SIG-M5 treated with dmso at 0.1 percent for 504 hours (cell line): ENCODE measurements around the gene RICTOR.
"Not testable (repeated sequence)": the region's sequence is repeated elsewhere in the genome, so short reads cannot be mapped to it uniquely, and the experiment has no call there.

Experiments used
- DNase-seq: peaks from one replicate; lab custom pipeline; 2025; ENCODE audit not compliant: unreplicated experiment; lab: John Stamatoyannopoulos, UW

The RICTOR gene

GRCh38 chr5:39014561-39014960 lies 59.6 kb downstream of the RICTOR start:
- DNase-seq = no peak

- DNase-seq = no peak
These were observed 60.3 kb downstream of the RICTOR start for GRCh38 chr5:39013938-39014337.

DNA sequence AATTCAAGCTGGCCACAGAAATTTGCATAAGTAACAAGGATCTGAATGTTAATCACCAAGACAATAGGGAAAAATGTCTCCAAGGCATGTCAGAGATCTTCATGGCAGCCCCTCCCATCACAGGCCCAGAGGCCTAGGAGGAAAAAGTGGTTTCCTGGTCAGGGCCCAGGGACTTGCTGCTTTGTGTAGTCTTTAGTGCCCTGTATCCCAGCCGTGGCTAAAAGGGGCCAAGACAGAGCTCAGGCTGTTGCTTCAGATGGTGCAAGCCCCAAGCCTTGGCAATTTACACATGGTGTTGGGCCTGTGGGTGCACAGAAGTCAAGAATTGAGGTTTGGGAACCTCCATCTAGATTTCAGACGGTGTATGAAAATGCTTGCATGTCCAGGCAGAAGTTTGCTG lies 63.2 kb downstream of the RICTOR start:
- DNase-seq = not testable (repeated sequence)

DNA sequence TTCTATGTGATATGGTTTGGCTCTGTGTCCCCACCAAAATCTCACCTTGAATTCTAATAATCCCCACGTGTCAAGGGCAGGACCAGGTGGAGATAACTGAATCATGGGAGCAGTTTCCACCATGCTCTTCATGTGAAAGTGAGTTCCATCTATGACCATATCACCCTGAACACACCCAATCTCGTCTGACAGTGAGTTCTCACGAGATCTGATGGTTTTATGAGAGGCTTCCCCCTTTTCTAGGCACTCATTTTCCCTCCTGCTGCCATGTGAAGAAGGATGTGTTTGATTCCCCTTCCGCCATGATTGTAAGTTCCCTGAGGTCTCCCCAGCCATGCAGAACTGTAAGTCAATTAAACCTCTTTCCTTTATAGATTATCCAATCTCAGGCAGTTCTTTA lies 64.2 kb downstream of the RICTOR start:
- no peak for DNase-seq

- no peak for DNase-seq
These were observed 64.9 kb downstream of the RICTOR start for GRCh38 chr5:39009280-39009679.

DNA sequence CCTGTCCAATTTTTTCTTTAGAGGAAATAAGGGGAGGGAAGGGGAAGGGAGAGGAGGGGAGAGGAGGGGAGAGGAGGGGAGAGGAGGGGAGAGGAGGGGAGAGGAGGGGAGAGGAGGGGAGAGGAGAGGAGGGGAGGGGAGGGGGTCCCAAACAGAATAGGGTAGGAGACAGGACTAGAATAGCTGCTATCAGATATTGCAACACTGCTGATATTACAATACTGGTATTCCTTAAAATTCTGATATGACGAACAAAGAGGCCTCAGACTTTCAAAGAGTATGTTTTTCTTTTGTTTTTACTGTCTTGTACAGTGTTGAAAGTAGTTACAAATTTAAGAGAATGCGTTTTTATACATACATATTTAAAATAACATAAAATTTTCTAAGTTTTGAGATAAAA lies 67.5 kb downstream of the RICTOR start:
- no peak for DNase-seq

- peak; percentile 10 for DNase-seq
These were observed 68.5 kb downstream of the RICTOR start for GRCh38 chr5:39005566-39006232.

DNA sequence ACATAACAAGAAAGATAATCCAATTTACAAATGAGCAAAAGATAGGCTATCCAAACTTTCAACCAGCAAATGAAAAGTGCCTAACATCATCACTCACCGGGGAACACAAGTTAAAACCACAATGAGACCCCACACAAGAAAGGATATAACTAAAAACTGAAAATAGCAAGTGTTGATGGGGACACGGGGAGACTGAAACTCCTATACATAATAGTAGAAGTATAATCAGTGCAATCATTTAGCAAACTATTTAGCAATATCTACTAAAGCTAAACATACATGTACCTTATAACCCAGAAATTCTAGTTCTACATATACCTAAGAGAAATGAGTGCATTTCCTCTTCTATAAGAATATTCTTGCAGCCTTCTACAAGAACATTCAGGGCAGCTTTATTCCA lies 72.5 kb downstream of the RICTOR start:
- no peak for DNase-seq

DNA sequence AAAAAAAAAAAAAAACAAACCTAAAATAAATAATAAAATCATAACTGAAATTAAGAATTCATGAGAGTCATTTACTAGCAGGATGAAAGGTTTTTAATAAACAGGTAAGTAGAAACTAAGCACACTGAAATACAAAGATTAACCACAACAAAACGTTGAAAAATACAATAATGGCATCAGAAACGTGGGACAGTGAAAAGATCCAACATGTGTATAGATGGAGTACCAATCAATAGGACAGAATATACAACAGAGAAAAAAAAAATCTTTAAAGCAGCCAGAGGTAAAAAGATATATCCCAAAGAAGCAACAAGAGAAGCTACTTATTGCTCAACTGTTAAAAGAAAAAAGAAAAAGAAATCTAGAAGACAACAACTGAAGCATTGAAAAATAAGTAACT lies 75.2 kb downstream of the RICTOR start:
- no peak for DNase-seq

GRCh38 chr5:38997591-38997990 lies 76.6 kb downstream of the RICTOR start:
- no peak for DNase-seq

DNA sequence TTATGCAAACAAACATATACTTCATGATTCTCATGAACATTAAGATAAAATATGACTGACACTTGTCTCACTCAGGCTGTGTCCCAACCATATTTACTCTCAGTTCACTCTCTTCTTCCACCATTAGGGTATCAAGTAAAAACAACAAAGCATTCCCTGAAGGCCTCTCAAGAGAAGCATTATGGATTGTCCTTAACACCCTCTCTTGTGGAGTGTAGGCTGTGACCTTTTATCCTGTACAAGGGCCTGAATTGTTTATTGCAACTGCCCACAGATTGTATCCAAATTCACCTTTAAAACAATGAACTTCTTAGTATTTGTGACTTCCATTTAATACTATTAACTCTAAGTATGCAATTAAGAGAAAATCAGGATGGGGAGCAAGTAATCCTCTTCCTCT lies 78.1 kb downstream of the RICTOR start:
- DNase-seq = no peak

DNA sequence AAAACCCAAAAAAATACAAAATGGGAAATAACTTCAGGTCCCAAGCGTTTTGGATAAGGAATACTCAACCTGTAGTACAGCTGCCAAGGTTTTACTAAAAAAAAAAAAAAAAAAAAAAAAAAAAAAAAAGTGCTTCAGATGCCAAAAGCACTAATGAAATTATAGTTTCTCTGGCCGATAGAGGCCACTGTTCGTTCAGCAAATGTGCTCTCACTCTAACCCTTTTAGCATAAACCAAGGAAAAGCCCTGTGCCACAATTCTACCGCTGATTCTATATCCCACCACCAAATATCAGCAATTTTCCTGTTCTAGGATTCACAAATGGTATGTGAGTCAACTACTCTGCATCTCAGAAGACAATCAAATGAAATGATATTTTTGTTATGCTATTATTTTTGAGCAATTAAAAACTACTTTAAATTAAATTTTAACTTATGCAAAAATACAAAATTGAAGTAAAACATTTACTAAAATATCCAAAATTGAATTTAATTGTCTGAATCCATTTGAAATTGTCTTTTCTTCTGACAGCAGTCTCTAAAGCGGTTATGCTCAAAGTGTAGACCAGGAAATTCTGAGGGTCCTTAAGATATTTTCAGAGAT lies 79.8 kb downstream of the RICTOR start:
- DNase-seq = peak; percentile 32

GRCh38 chr5:38989974-38990719 lies 84.1 kb downstream of the RICTOR start:
- not testable (repeated sequence) for DNase-seq

- DNase-seq = no peak
These were observed 88.2 kb downstream of the RICTOR start for GRCh38 chr5:38985909-38986452.

GRCh38 chr5:38979535-38979934 lies 94.7 kb downstream of the RICTOR start:
- DNase-seq = no peak

GRCh38 chr5:38978036-38978435 lies 96.2 kb downstream of the RICTOR start:
- DNase-seq = no peak

DNA sequence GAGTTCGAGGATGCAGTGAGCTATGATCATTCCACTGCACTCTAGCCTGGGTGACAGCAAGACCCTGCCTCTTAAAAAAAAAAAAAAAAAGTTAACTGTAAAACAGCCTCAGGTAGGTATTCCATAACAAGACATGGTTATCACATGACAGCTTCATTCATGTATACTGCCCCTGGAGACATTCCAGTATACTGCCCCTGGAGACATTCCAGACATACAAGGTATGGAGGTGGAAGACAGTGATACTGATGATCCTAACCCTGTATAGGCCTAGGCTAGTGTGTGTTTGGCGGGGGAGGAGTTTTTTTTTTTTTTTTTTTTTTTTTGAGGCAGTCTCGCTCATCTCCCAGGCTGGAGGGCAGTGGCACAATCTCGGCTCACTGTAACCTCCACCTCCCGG lies 105.5 kb downstream of the RICTOR start:
- no peak for DNase-seq

DNA sequence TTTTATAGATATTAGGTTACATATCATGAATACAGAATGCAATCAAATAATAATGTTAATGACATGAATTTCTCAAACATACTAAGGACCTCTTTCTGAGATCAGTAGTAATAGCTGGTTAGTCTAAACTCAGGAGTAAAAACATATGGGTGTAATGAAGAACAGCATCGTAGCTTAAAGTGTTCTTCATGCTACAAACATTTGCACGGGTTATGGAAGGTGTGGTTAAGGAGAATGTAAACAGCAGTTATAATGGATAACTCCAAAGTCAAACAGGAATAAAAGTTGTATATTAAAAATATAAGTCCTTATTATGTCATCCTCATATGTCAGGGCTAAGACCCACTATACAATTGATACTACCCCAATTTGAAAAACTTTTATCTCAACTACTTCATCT lies 112.5 kb downstream of the RICTOR start:
- no peak for DNase-seq

DNA sequence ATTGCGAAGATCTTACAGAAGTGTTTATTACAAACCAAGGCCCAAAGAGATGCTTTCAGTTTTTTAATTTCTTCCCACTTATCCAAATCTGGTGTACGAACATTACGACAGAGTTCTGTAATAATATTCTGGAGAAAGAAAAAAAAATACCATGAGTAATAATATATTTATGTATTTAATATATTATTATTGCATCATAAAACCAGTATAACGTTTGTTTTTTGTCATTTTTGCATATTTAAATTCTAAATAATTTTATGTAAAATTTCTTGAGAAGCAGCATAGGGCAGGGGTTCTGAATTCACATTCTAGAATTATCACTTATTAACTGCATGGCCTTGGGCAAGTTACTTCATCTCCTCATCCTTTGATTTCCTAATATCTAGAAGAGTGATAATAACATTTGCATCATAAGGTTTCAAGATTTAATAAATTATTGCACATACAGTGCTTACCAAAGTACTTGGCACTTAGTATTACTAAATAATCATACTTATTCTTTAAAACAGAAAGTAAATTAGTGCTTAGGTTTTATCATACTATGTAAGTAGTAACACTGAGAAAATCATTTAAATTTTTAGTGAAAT lies 120.7 kb downstream of the RICTOR start:
- DNase-seq = no peak

- no peak for DNase-seq
These were observed 125.7 kb downstream of the RICTOR start for GRCh38 chr5:38948501-38948900.

GRCh38 chr5:38944282-38944681 lies 129.9 kb downstream of the RICTOR start:
- DNase-seq = no peak

DNA sequence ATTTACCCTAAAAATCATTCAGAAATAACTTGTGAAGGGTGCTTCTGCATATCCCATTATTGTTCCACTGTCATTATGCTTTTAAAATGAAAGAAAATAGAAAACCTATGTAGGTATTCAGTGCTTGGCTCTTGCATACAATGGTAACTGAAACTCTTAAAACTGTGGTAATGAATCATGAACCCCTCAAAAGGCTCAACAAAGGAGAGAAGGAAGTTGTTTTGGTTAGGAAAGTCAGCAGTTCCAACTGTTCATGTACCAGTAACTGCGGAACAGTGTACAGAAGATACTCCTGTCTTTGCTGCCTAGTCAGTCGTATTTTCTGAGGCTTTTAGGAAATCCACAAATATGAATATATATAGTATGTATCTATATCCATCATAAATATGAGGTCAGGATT lies 132.3 kb downstream of the RICTOR start:
- no peak for DNase-seq
